Measurements from ENCODE around the gene KLHL14.
"Not testable (repeated sequence)": the region's sequence is repeated elsewhere in the genome, so short reads cannot be mapped to it uniquely, and the experiment has no call there.

The KLHL14 gene

GRCh38 chr18:32669549-32670165, 103.2 kb downstream of the KLHL14 start:
- no peak overlapping the region for H3K4me3 ChIP-seq (ENCODE audit: low read length)
- no peak for DNase-seq (ENCODE audit: low read depth)
- TF ChIP-seq CTCF (IDR thresholded peaks at IDR 0.05; ENCODE audit: insufficient read depth, low read depth, low read length, missing control alignments): peak; percentile 6

- DNase-seq (ENCODE audit: low read depth): no peak
- no peak for TF ChIP-seq CTCF (IDR thresholded peaks at IDR 0.05; ENCODE audit: insufficient read depth, low read depth, low read length, missing control alignments)
- H3K4me3 ChIP-seq (ENCODE audit: low read length): no peak overlapping the region
These were observed 103.9 kb downstream of the KLHL14 start for GRCh38 chr18:32668956-32669355.

GRCh38 chr18:32661486-32662299, 111.1 kb downstream of the KLHL14 start:
- no peak overlapping the region for H3K4me3 ChIP-seq (ENCODE audit: low read length)
- TF ChIP-seq CTCF (IDR thresholded peaks at IDR 0.05; ENCODE audit: insufficient read depth, low read depth, low read length, missing control alignments): no peak
- DNase-seq (ENCODE audit: low read depth): peak; percentile 88

- H3K4me3 ChIP-seq (ENCODE audit: low read length); DNase-seq (ENCODE audit: low read depth): not testable (repeated sequence)
These were observed 118.3 kb downstream of the KLHL14 start for GRCh38 chr18:32654507-32654906.

- not testable (repeated sequence) for H3K4me3 ChIP-seq (ENCODE audit: low read length); DNase-seq (ENCODE audit: low read depth)
These were observed 135.2 kb downstream of the KLHL14 start for GRCh38 chr18:32637659-32638058.

- H3K4me3 ChIP-seq (ENCODE audit: low read length): no peak overlapping the region
- no peak for DNase-seq (ENCODE audit: low read depth)
- TF ChIP-seq CTCF (IDR thresholded peaks at IDR 0.05; ENCODE audit: insufficient read depth, low read depth, low read length, missing control alignments): no peak
These were observed 135.6 kb downstream of the KLHL14 start for GRCh38 chr18:32637226-32637625.

- DNase-seq (ENCODE audit: low read depth): no peak
- TF ChIP-seq CTCF (IDR thresholded peaks at IDR 0.05; ENCODE audit: insufficient read depth, low read depth, low read length, missing control alignments): no peak
These were observed 137.9 kb downstream of the KLHL14 start for GRCh38 chr18:32634876-32635431.

More at GRCh38 chr18:32634876-32635431, 137.9 kb downstream of the KLHL14 start:
- no peak overlapping the region for H3K4me3 ChIP-seq (ENCODE audit: low read length)
